NCI-H345 (cell line): ENCODE data around the gene RPS6KA3.
"Not testable (repeated sequence)": the region's sequence is repeated elsewhere in the genome, so short reads cannot be mapped to it uniquely, and the experiment has no call there.

ENCODE experiments used
- DNase-seq: peaks from one replicate; lab custom pipeline; 2025; lab: John Stamatoyannopoulos, UW

Gene RPS6KA3

DNA sequence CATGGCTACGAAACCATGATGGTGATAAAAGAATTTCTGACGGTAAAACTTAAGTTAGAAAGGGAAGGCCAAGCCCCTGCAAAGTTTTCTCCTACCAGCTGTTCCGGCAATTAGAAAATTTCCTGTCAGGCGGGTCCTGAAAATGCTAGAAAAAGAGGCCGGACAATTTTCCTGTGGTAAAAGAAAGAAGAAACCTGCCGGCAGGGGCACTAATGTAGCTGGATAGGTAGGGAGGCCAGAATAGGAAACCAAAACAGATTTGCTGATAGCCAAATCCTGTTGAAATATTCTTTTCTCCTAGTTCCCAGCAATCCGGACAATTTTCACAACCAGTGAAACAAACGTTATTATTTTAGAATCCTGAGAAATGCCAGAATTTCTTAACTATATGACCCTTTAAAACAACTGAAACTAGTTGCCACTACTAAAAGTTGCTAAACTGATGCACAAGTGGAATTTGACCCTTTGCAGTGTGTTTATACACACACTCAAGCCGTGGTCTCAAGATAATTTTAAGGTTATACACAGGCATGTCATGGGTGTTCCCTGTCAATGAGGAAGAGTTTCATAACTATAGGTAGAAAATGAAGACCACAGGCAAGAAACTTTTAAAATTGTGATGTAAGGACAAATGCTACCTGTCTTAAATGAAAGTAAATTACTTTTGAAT lies 47.7 kb downstream of the RPS6KA3 start:
- DNase-seq, result no peak

DNA sequence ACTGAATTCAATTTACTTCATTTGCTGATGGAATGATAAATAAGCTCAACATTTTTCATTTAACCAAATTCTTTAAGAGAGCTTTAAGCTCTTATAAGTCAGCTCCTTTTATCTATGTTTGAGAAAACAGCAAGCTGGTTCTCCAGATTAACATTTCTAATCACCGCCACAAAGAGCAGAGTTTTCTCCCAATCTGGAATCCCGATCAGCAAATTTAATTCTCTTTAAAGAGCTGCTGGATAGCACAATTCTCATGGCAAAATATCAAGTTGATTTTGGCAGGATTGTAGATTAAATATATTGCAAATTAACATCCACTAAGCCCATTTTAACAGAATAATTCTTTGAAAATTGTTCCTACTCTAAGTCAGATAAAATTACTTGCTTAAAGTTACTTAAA lies 48.8 kb downstream of the RPS6KA3 start:
- DNase-seq, result no peak

DNA sequence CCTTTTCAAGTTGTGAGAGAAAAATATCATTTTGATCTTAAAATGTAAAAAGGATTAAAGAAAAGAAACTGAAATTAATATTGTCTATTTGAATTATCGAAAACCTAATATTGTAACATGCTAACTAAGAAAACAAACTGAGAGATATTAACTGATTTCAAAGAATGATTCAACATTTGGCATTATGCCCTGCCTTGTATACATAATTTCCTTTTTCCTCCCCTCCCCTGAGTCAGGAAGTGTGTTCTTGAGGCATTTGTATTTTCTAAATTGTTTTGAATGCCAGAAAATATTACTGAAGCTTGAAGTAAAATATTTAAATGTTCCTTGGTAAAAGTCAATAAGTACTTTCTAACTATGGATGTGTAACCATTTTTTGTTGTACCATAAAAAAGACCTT lies 49.4 kb downstream of the RPS6KA3 start:
- no peak for DNase-seq

DNA sequence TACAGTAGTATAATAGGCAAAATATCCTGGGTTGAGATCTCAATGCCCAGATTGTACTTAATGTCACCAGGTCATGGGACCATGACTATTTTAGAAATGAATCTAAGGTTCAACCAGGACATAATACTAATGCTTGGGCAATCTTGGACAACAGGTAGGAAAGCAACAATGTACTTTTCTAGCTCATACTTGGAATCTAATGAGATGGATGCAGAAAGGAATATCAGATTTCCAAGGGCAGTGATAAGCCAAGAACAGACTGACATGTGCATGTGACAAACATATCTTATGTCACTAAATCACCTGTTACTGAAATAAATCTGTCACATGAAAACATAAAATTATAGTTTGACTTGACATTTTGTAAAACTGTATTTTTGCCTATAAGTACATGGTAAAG lies 51.1 kb downstream of the RPS6KA3 start:
- no peak for DNase-seq

DNA sequence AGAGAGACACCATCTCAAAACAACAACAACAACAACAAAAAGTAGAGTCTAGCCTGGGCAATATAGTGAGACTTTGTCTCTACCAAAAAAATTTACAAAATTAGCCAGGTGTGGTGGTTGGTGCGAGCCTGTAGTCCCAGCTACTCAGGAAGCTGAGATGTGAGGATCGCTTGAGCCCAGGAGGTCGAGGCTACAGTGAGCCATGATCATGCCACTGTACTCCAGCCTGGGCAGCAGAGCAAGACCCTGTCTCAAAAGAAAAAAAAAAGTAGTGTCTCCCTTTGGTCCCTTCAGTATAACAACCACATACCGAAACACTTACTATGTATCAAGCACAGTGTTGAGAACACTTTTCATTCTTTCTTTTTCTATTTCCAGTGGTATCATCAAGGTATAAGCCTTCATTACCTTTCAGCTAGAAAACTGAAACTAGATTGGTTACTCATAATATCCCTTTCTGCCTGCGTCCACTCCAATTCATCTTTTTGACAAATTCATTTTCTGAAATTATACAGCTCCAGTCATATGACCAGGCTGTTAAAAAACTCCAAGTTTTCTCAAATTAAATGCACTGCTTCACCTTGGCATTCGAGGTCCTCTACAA lies 54.1 kb downstream of the RPS6KA3 start:
- no peak for DNase-seq

DNA sequence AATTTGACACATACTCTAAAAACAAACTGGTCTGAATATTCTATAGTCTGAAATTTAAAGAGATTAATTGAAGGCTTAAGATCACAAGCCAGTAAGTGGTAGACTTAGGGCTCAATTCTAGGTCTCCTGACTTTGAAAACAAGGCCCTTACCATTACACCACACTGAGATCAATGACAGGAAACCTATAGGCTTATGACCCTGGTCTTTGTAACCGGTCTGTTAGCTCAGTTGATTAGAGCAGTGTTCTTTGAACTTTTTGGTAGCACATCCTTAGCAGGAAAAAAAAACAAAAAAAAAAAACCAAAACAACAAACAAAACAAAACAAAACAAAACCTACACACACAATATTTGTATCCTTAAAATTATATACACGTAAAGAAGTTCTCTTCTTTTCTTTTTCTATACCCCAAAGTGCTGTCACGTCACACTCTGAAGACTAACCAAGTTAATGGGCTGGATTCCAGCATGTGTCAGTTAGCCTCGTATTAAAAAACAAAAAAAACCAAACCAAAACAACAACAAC lies 55.4 kb downstream of the RPS6KA3 start:
- no peak for DNase-seq

DNA sequence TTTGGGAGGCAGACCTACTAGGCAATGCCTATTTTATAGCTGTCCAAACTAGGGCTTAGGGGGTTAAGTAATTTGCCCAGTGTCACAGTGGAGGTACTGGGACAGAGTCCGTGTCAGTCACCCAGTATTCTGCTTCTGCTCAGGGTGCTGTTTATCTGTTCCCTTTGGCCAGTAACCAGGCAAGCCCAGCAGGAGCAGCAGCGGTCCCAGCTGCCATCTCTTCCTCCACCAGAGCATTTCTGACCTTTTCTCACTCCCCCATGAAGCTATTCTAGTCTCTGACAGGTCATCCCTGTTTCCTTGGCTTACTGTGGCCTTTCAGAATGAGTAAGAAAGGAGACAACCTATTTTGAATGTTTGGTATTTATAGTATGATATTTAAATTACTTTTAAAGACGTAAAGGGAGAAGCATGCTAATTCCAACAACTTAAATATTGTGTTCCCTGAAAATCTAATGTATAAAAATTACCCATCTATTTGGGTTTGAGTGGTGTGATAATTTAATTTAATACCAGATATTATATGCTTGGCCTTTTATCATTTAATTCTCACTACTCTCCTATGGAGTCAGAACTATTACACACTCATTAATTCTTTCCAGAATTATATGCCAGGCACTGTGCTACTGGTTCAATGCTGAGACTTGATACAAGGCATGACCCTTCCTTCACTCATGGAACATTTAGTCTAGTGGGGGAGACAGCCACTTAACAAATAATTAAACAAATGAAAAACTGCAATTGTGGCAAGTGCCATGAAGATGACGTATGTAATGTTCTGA lies 60.6 kb downstream of the RPS6KA3 start:
- DNase-seq, result no peak

DNA sequence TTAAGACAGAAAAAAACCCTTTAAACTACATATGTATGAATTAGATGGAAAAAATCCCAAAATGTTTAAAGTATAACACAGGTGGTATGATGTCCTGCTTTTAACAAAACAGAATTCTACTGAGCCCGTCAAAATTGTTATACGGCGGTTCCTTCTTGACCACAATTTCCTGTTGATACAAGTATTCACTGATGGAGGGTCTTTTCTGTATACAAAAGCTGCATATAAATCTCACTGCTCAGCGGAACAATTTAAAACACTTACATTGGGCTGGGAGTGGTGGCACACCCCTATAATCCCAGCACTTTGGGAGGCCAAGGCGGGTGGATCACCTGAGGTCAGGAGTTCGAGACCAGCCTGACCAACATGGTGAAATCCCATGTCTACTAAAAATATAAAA lies 62.4 kb downstream of the RPS6KA3 start:
- DNase-seq, result no peak

DNA sequence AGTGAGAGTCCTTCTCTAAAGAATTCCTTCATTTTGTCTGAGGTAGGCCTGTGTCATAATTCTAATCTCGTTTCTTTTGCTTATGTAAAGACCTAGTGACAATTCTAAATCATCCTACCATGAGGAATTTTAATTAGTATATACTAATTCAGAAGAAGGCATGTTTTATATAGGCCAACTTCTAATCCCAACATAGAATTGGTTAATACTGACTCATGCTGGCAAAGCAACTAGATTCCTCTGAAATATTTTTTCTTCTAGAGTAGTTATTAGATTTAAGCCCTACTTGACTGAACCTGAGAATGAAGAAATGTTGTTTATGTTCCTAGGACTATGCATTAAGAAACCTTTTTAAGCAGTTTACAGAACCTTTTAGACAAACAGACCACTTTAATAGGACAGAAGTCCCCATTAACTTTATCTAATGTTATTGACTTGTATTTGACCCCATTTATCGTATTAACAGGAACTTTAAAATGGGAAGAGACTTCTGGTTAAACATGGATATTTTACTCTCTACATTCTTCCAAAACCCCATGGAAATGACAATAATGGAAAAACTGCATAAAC lies 69.0 kb downstream of the RPS6KA3 start:
- no peak for DNase-seq

DNA sequence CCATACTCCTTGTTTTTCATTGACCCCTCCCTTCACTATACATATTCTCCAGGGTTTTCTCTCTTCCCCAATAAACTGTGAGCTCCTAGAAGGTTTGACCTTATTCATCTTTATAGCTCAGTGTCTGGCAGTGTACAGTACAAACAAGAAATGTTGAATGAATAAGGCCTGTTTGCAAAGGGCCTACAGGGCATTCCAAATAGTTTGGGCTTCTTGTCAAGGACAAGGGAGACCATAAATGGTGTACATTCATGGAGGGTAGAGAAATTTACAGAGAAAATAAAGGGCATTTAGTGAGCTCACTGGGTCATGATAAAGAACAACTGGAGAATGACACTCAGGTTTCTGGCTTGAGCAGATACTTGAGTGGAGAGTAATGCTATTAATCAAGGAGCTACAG lies 77.5 kb downstream of the RPS6KA3 start:
- DNase-seq, result no peak

DNA sequence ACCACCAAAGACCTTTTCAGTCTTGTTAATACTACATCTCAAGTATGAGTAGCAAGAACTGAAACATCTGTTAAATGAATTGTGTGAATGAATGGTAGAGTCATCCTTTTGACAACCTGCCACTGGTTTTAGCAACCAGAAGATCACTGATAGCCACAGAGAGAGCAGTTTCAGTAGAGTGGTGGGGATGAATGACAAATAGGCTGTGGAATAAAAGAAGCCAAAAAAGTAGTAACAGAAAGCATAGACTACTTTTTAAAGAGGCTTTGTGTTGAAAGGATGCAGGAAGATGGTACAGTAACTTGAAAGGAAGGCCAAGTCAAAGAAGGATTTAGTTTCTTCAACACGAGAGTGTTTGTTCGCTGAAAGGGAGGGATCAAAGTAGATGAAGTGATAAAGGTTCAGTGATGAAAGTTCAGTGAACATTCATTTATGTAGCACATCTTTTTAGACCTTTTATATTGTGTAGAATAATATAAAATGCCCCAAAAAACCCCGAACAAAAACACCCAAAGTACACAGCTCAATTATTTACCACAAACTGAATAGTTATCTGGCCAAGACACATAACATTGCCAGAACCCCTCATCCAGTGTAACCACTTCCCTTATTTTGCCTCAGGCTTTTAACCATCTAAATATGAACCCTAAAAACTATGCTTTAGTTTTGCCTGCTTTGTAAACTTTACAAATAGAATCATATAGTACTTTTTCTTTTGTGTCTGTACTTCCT lies 84.9 kb downstream of the RPS6KA3 start:
- no peak for DNase-seq

DNA sequence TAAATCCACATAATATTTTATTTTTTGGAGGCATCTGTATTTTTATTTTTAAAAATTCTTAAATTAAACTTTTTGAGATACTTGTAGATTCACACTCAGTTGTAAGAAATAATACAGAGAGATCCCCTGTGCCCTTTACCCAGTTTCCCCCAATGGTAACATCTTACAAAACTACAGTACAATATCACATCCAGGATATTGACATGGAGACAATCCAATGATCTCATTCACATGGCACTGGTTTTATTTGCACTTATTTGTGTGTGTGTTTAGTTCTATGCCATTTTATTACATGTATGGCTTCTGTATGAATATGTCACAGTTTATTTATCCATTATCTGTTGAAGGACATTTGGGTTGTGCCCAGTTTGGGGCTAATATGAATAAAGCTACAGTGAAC lies 89.6 kb downstream of the RPS6KA3 start:
- no peak for DNase-seq

DNA sequence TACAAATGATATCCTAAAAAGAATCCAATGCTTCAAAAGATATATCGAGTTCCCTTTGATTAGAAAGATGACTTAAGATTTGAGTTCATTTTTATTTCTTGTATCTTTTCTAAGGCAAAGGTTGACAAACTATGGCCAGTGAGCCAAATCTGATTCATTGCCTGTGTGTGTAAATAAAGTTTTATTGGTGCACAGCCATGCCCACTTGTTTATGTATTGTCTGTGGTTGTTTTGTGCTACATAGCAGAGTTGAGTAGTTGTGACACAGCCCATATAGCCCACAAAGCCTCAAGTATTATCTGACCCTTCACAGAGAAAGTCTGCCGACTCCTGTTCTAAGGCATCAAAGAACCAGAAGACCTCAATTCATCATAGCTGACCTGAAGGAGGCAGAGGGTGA lies 92.9 kb downstream of the RPS6KA3 start:
- no peak for DNase-seq

DNA sequence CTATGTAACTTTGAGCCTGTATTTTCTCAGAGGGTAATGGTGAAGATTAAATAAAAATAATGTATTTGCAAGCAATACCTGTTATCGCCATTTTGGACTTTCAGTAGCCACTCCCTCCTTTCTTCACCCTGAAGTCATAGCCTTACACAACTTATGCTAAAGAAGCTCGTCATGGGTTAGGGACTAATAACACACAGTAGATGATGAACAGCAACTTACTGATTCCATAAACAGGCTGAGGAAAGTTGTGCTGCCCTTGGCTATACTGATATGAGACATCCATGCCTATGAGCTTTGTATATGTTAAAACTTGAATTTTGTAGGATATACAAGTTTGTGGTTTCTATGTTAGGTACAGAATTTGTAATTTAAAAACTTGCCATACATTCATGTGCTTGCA lies 93.4 kb downstream of the RPS6KA3 start:
- DNase-seq, result no peak

DNA sequence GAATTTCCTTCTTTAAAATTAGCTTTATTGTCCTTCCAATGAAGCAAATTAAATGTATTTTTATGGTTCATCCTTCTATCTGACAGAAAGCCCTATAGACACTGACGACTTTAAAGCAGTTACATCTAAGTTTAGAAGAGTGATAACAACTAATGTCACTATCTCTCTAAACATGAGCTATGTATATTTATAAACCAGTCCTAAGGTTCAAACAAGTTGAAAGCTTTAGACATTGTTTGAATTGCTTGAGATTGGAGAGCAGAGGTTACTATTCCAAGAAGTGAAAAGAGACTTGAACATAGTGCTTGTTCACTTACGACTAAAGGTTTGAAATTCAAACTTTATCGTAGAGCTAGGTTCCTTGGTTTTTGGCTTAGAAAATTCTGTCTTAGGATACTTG lies 94.8 kb downstream of the RPS6KA3 start:
- no peak for DNase-seq

DNA sequence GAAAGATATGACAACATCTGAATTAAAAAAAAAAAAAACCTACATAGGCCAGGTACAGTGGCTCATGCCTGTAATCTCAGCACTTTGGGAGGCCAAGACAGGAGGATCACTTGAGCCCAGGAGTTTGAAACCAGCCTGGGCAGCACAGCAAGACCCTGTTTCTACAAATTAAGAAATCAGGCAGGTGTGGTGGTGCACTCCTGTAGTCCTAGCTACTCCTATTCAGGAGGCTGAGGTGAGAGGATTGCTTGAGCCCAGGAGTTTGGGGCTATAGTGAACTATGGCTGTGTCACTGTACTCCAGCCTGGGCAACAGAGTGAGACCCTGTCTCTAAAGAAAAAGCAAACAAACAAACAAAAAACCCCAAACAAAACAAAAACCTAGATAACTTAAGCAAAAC lies 104.2 kb downstream of the RPS6KA3 start:
- DNase-seq, result not testable (repeated sequence)

DNA sequence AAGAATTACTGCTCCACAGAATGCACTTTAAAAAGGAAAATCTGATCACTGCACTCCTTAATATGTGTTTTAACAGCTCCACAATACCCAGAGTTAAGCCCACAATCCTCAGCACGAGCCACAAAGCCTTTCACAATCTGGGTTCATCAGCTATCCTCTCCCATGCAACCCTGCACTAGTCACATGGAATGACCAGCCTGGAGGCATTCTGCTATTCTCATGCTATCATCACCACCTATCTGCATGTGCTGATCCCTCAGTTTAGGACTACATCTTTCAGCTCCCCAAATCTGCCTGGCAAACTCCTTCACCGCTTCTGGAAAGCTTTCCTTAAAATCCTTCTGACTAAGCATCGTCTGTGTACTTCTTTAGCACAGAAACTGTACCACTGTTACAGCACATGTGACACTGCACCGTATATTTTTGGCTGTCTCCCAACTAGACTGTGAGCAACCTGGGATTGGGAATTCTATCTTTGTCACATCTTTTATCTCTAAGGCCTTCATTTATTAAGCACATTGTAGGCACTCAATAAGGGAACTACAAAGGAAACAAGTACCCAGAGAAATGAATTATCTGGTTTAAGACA lies 106.8 kb downstream of the RPS6KA3 start:
- no peak for DNase-seq

DNA sequence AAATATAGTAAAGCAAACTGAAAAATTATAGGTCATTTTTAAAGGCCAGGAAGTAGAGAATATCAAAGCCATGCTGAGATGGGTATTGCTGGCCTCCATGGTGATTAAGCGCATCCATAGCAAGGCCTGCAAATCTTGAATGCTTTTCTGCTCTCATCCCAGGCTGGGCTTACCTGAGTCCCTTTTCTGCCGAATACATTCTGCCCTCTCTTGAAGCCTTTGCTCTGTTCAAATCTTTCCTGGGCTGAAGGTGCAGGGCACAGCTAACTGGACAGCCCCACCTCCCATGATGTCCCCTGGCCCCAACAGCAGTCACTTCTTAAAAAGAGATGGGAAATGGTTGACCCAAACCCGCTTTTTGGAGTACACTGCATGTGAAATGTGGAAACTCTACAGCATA lies 115.0 kb downstream of the RPS6KA3 start:
- no peak for DNase-seq

DNA sequence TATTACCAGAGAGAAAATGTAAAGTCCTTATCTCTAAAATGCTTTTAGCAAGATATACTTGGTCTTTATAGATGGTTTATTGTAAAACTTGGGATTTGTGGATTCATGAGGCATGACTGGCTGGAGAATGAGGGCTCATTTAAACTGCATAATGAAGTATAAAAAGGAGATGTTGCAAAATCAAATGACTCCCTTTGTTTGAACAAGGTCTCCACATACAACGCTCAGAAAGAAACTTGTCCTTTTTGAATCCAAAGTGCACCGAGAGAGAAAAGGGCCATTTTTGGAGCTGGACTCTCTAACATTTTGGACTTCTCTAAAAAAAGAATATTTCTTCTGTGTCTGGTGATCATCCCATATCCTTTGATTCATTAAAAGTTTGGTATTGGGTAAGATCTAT lies 117.4 kb downstream of the RPS6KA3 start:
- no peak for DNase-seq

DNA sequence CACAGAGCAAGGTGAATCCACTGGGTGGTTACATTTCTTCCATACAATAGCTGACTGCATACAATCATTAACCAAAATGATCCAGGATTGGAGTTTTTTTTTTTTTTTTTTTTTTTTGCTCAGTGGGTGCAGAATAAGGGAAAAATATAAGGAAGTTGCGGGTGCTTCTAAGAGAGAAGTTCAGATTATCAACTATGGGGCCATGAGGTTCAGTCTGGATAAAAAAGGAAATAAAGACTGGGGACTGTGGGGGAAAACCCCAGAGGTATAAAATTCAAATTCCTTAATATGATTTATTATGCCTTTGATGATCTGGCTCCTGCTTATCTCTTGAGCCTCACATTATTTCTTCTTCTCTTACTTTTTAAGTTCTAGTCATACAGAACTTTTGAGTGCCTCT lies 119.1 kb downstream of the RPS6KA3 start:
- DNase-seq, result no peak

DNA sequence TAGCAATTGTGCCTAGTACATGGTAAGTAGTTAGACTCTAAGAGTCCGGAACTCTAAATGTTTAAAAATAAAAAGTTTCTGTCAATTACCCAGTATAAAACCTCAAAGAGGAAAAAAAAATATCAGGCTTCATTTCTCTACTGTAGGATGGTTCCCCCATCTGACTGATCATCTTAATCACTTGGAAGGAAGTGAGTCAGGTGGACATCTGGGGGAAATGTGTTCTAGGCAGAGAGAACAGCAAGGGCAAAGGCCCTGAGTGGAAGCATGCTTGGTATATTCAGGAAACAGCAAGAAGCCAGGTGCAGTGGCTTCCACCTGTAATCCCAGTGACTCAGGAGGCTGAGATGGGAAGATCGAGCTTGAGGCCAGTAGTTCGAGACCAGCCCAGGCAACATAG lies 122.2 kb downstream of the RPS6KA3 start:
- DNase-seq, result no peak

DNA sequence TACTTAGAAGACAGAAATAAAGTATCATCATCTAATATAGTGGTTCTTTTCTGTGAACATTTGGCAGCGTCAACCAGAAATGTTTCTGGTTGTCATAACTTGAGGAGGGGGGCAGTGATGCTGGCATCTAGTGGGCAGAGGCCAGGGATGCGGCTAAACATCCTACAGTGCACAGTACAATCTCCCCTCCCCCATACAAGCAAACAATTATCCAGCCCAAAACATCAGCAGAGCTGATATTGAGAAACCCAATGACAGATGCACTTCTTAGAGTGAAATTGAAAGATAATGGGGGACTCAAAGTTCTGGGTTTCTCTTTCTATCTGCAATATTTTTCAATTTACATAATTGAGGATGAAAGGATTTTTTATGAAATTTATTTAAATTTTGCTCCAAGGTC lies 123.1 kb downstream of the RPS6KA3 start:
- DNase-seq, result no peak
